Stimulated activated CD8-positive, alpha-beta memory T cell treated with anti-CD3 and anti-CD28 coated beads, Interleukin-7, amount 100 ng/mL, for 4 hours (primary cell): ENCODE measurements around the gene KCNIP4.
"Not testable (repeated sequence)": the region's sequence is repeated elsewhere in the genome, so short reads cannot be mapped to it uniquely, and the experiment has no call there.

ENCODE experiments used
- DNase-seq, 2 donors: peaks; one replicate each; pipeline ENCODE4 v3.0.0-alpha.2; 2020; ENCODE audit warnings: low read depth in 2 of 2

Gene KCNIP4

DNA sequence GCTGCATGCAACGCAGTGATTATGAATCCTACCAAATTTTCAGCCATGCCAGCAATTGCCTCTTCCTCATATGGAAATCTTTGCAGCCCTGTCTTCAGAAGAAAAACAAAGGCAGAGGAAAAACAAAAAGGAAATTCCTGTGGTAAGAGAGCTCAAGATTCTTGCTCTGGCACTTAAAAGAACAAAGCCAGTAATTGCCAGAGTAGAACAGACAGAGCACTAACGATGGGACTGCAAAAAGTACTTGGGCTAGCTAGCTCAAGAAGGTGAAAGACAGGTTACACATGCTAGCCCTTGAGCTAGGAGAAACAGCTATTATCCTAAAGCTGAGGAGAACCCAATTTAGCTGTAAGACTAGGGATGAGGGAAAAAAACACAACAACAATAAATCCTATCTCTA lies 582.3 kb downstream of the KCNIP4 start:
- no peak for DNase-seq

DNA sequence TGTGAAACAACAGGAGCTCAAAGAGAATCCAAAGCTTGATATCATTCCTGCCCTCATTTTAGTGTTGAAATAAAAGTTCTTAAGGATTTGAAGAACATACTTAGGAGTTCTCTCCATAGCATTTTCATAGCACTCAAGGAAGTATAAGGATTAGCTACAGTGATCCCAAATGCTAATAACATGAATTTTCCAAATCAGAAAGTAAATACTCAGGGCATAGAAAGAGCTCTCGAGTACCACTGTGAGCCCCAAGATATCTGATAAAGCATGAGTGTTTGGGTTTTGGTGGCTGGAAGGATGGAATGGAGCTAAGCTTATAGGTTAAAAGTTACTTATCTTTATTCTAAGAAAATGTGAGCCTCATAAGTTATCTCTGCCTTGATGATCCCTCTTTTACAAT lies 584.9 kb downstream of the KCNIP4 start:
- no peak for DNase-seq

DNA sequence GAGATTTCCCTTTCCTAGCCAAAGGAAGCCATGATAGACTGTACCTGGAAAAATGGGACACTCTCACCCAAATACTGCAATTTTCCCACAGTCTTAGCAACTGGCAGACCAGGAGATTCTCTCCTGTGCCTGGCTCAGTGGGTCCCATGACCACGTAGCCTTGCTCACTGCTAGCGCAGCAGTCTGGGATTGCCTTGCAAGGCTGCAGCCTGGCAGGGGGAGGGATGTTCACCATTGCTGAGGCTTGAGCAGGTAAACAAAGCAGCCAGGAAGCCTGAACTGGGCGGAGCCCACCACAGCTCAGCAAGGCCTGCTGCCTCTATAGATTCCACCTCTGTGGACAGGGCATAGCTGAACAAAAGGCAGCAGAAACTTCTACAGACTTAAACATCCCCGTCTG lies 596.2 kb downstream of the KCNIP4 start:
- DNase-seq: not testable (repeated sequence)

DNA sequence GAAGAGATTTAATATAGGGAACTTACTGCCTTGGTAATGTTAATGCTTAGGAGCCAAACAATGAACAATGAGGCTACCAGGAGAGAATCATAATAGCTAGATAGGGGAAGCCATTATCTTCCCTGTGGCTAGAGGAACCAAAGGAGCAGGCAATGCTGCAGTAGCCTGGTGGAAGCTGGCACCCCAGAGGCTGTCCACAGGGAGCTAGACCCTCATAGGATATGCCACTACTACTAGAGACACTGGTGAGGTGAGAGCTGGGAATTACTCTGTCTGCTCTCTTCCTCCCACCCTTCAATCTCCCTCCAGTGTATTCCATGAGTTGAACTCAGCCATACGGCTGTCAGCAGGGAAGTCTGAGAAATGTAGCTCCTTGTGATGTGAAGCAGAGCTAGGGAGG lies 601.4 kb downstream of the KCNIP4 start:
- no peak for DNase-seq

DNA sequence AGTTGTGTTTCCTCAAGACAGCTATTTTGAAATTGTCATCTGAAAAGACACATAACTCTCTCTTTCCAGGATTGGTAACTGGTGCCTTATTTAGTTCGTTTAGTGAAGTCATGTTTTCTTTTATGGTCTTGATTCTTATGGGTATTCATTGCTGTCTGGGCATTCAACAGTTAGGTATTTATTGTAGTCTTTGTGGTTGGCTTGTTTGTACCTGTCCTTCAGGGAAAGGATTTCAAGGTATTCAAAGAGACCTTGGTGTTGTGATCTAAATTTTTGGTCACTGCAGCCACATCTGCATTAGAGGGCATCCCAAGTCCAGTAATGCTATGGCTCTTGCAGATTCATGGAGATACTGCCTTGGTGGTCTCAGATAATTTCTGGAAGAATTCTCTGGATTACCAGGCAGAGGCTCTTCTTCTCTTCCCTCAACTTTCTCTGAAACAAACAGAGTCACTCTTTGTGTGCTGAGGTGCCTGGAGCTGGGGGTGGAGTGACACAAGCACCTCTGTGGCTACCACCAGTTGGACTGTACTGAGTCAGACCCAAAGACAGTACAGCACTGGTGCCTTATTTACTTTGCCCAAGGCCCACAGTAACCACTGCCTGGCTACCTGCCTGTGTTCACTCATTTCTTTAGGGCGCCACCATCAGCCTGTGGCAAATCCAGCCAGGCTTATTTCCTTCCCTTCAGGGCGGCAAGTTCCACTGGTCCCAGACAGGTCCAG lies 620.4 kb downstream of the KCNIP4 start:
- no peak for DNase-seq

DNA sequence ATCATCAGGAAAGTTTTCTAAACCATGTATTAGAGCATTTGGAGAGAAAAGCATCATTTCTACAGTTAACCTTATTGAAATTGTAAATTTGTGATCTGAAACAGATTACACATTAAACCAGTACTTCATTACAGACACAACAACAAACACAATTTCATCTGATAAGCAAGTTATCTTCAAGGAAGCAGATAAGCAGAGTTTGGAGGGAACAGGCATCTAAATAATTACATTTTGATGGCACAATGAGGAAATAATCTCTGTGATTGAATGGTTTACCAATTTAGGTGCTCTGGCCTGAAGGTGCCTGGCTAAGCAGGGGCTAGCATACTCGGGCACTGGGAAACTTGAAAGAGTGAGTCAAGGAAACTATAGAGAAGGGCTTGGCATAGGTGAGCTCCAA lies 628.5 kb downstream of the KCNIP4 start:
- no peak for DNase-seq

DNA sequence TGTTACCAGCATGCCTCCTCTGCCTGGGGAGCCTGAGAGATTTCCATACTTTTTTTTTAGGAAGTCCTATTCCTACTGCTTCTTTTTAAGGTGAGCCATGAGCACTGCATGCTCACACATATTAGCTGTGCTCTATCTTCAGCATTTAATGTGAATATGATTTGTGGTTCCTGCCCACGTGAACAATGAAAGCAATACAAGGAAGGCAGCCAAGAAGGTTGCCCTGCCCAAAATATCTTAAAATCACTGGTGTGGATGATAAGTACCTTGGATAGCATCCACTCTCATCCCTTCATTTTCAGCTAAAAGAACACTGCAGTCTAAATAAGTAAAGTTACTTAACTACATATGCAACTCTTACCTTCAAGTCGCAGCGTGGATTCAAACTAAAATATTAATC lies 640.9 kb downstream of the KCNIP4 start:
- no peak for DNase-seq

DNA sequence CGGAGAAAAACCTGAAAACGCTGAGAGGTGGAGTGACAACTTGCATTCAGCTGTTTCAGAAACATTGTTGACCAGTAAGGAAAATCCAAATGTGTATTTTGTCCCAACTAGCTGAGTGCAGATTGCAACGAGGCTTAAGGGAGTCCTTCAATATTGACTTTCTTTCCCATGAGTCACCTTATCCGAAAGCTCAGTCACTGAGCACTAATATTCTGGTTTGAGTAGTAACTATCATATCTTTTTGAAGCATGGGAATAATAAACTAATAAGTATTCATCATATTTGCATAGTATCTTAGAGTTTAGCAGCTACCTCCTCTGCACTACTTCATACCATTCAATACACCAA lies 644.1 kb downstream of the KCNIP4 start:
- no peak for DNase-seq

DNA sequence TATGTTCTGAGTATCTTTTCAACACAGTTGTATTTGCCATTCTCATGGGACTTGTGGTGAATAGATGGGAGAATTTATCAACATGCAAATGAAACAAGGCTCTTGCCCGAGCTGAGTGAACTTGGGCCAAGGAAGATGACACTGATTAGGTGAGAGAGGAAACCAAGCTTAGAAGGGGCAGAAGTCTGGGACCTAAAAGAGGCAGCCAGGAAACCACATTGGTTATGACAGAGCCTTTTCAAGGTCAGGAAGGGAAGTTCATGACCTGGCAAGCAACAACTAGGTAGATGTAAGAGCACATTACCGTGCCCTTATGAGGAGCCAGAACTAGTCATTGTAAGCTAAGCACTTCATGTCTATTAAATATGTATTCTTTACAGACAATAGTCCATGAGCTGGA lies 658.0 kb downstream of the KCNIP4 start:
- no peak for DNase-seq

DNA sequence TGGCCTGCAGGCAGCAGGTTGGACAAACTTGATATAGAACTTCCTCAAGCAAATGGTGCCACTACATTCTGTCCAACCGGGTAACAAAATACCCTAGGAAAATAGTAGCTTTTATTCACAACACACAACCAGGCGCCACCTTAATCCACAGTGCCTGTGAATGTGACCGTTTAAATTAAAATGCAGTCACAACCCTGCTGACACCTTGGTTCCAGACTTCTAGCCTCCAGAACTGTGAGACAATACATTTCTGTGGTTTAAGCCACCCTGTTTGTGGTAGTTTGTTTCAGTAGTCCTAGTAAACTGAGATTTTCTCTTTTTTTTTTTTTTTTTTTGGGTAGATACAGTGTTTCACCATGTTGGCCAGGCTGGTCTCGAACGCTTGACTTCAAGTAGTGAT lies 672.5 kb downstream of the KCNIP4 start:
- no peak for DNase-seq

DNA sequence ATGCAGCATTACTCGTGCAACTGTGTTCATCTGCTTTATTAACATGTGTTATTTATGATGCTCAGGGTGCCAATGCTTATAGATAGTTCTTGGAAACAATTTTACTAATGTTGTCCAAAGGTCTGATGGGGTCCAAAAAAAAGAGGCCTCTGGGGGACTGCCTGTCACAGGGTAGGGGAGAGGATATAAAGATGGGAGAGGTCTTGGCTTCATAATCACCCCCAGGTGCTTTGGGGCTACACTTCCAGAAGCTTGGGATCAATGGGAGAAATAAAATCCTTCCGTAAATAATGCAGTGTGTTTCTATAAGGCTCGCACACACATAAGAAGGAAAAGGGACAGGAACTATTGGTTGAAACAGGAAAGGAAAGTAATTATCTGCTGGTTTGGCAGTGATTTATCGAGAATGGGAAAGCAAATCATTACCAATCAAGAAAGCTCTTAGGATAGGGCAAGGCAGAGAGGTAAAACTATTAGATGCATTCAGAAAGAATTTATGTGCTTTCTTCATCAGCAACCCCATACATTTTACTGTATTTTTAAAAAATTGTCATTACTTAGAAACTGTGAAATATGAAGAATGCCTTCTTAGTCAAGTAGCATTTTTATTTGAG lies 677.0 kb downstream of the KCNIP4 start:
- no peak for DNase-seq

DNA sequence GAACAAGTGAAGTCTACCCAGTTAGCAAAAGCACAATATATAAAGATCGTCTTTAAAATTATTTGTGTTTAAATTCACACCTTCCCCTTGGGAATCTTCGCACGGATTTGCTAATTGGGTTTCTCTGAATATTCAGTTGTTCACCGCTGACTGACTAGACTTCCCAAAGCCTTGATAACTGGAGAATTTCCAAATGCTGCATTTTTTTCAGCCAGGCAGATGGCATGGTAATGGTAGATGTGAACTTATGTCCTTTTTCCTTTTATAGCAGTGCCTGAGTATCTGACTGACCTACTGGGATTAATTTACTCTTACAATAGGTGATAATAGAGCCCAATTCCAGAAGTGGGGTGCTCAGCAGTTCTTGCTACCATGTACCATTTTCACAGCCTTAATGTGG lies 700.2 kb downstream of the KCNIP4 start:
- DNase-seq: no peak

DNA sequence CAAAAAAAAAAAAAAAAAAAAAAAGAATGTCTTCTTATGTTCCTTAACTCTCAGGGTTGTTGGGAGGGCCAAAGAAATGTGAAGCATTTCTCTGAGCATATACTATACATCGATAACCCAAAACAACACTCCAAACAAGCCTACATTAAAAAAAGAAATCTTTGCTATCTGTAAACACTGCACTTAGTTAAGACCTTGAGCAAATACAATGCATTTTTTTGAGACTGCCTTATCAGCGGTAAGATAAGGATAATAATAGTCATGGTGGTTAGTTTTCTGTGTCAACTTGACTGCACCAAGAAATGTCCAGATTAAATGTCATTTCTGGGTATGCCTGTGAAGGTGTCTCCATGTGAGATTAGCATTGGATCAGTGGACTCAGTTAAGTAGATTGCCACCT lies 706.4 kb downstream of the KCNIP4 start:
- DNase-seq: no peak

DNA sequence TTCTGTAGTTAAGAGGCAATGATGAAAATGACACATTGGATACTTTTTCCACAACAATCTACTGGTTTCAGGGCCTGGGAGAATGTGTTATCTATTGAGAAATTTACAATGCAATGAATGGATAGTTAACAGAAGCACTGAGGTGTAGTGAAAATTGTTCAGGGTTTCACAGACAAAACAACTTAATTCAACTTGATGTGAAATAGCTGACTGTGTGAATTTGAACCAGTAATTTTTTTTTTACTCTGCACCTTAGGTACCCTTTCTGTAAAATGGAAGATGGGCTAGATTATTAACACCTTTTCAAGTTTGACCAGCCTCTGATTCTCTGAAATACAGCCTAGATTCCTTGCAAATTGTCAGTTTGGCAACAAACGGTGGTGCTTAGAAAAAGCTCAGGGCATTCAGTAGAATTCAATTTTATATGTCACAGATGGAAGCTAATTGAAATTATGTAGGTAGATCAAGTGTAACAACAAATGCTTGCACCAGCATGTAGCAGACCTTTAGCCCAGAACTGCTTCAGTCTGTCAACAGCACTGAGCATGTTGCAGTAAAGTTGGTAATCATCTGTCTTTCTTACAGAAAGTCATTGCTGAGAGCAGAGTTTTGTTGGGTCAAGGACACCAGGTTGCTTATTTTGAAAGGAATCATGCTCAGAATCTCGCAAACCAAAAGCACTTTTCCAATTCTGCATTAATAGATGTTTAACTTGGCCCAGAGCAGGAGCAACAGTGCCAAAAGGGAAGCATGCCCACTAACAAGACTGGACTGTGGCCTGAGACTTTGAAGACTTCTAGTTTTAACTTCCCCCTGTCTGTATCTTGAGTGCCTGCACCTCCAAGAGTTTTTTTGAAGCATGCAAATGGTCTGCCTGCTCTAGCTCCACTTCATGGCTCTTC lies 721.7 kb downstream of the KCNIP4 start:
- no peak for DNase-seq

DNA sequence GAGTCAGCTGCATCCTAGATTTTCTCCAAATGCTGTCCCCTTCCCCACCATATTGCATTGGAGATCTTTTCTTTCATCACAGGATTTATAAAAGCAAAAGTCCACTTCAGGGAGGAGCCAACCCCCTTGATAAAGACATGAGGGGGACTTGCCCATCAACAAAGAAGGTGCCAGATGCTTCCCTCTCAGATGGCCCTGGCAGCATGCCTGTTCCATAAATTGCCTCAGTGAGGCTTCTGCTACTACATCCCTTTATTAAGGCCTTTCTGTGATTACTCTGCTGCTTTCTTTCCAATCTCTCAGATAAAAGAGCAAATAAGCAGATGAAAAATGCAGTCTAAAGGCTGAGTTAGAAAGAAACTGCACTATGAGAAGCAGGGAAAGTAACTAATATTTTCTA lies 736.7 kb downstream of the KCNIP4 start:
- no peak for DNase-seq

DNA sequence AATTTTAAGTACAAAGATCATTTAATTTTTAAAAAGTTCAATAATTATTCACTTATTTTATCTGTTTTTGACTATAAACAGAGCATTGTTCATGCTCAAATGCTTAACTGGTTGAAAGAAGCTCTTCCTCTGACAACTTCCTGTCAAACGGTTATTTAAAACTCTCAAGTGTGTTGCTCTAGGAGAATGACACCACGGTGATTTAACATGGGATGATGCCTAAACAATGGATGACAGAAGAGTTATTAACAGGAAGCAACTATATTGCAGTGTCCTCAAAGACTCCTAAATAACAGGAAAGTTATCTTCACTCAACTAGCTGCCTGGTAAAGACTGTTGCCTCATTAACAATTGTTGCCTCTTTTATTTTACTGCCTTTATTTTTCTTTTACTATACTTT lies 738.7 kb downstream of the KCNIP4 start:
- DNase-seq: no peak

DNA sequence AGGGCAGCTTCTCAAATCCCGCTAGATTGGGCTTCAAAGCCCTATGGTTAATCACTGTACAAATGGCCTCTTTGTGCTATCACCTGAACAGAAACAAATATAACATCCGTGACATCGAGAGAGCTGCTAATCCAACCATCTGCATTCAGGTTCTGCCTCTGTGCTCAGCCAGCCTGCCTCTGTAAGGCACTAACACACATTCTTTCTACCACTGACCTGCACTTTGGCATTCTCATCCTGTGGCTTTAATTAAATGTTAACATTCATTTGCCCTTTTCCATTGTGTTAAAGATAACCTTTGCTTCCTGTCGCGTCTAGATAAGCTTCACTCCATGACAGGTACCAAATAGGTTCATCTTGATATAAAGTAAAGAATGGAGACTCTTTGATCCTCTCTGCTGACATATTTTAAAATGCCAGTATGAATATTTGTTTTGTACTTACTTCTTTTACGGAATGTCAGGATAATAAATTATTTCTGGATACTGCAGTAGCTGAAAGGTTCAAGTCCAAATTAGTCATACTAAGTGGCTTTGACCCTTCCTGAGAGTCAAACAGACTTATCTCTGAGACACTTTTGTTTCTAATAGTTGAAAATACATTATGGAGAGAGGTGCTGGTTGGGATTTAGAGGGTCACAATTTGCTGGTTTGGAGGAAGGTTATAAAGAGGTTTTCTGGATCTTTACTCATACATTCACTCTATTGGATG lies 742.6 kb downstream of the KCNIP4 start:
- no peak for DNase-seq

DNA sequence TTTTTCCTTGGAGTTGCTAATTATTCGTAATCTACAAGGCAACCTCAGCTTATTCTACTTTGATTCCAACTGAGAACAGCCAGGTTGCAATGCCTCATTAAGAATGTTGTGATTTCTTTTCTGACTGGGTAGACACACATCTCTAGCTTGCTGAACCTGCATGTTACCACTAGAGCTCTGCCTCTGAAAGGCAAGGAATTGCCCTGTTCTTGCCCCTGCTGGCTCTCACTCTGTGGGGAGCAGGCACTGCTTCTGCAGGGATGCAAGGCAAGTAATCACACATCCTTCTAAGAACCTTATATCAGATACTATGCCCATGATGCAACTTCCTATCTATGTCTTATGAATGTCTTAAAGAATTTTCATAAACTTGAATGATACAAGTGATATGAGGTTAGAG lies 745.2 kb downstream of the KCNIP4 start:
- no peak for DNase-seq

DNA sequence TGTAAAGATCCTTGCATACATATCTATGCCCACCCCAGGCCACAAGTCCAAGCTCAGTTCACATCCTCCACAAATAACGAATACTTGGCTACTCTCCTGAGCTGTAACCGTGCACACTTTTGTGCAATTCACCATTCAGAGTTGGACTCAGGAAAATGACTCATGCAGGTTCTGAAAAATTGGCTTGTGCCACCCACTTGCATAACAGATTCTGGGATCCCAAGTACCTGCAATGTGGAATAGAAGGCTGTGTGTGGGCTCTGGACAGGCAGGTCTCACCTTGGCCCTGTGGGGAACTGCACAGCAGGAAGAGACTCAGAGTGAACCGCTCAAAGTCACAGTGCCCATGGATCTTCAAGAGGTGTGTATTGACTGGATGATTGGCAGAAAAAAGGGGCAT lies 745.6 kb downstream of the KCNIP4 start:
- no peak for DNase-seq

DNA sequence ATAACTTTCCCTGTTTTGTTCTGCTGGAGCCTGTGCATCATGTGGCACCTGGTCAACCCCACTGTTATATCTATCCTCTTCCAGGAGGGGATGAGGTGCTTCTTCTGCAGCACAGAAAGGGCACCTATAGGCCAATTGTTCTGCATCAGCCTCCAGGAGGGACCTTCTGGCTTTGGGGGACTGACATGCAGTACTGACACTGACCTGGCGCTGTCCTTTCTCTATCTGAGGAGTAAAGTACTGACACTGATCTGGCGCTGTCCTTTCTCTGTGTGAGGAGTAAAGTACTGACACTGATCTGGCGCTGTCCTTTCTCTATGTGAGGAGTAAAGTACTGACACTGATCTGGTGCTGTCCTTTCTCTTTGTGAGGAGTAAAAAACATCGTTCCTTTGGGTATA lies 749.9 kb downstream of the KCNIP4 start:
- no peak for DNase-seq

DNA sequence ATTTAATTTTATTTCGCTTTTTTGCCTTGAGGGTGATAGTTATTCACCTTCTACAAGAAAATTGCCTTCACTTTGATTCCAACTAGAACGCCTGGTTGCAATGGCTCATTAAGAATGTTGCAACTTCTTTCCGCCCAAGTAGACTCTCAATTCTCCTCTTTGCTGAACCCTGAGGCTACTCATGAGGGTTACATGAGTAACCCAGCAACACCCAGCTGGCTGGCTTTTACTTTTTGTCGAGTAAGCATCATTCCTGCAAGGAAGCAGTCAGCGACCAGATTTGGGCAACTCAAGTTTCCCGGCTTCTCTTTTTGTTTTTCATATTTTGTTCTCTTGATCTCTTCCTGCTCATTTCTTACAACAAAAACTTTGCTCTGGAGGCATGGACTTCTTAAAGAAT lies 752.9 kb downstream of the KCNIP4 start:
- no peak for DNase-seq

DNA sequence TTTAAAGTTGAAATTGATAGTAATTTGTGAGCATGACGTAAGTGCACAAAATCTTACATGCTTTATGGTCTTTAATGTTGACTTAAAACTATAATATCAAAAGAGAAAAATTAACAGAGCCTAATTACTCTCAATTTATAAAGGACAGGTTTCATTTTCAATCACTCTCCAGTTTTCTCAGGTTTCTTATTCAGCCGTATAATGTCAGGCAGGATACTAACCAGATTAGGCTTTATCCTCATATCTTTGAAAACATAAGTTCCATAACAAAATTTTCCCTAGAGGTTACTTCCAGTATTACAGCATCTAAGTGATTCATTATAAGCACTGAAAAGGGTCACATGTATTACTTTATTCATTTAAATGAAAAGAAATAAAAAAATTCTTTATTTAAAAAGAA lies 756.2 kb downstream of the KCNIP4 start:
- no peak for DNase-seq
